ENCODE measurements around the gene TFEB. TPM values are rescaled to one million over a fixed set of nuclear protein-coding genes. Genes with fewer than 3 reads are reported as not detected.

TFEB gene
- total and polyA plus RNA-seq, 10 donors, result 55.9 to 150 (median 76.9) TPM

GRCh38 chr6:41743406-41744235 lies 8.2 kb upstream of the TFEB start:
- Histone ChIP-seq H3K4me3 (no peak overlapping the region), H3K36me3 (no peaks in the 10 kb centered on the region), H3K27me3 (replicated peaks in 1 of 7) (no peaks in the 10 kb centered on the region), H3K4me1 (peaks cover 0 to 8% (median 0%) of the 10 kb centered on the region in 6 donors), H3K27ac (no peak overlapping the region), H3K9me3 (no peaks in the 10 kb centered on the region)
- TF ChIP-seq POLR2AphosphoS5 (IDR thresholded peaks at IDR 0.05) (no peak), POLR2A (IDR thresholded peaks at IDR 0.05) (no peak), CTCF (IDR thresholded peaks at IDR 0.05 in 8 of 11, conservative IDR thresholded peaks at IDR 0.05 in 3 of 11) (no peak)
- 84 to 96% (median 91%) methylated on average over 6 of the region's 6 CpGs for WGBS, 5 donors
- DNase-seq, result no peak
- intact Hi-C loops (cut with DNase I; ENCODE audit: low total_unique reads), result no loop called here

GRCh38 chr6:41741625-41742490 lies 6.5 kb upstream of the TFEB start:
- peak; percentile 76 for DNase-seq
- no peak for TF ChIP-seq CTCF (IDR thresholded peaks at IDR 0.05 in 8 of 11, conservative IDR thresholded peaks at IDR 0.05 in 3 of 11)
- TF ChIP-seq POLR2AphosphoS5 (IDR thresholded peaks at IDR 0.05), result no peak
- no peak for TF ChIP-seq POLR2A (IDR thresholded peaks at IDR 0.05)
- WGBS, 5 donors, result 77 to 90% (median 87%) methylated on average over 19 to 20 of the region's 20 CpGs

GRCh38 chr6:41740366-41741162 lies 5.2 kb upstream of the TFEB start:
- no peak for TF ChIP-seq POLR2A (IDR thresholded peaks at IDR 0.05)
- TF ChIP-seq POLR2AphosphoS5 (IDR thresholded peaks at IDR 0.05), result no peak
- TF ChIP-seq CTCF (IDR thresholded peaks at IDR 0.05 in 8 of 11, conservative IDR thresholded peaks at IDR 0.05 in 3 of 11), result no peak
- H3K9me3 ChIP-seq, result no peaks in the 10 kb centered on the region
- H3K4me1 ChIP-seq, result peaks cover 0 to 16% (median 6%) of the 10 kb centered on the region in 6 donors
- intact Hi-C loops (cut with DNase I; ENCODE audit: low total_unique reads), result no loop called here
- no peak overlapping the region for H3K27ac ChIP-seq
- 71 to 92% (median 81%) methylated on average over 8 to 13 of the region's 13 CpGs for WGBS, 5 donors
- no peaks in the 10 kb centered on the region for H3K27me3 ChIP-seq (replicated peaks in 1 of 7)
- DNase-seq, result no peak
- no peaks in the 10 kb centered on the region for H3K36me3 ChIP-seq
- H3K4me3 ChIP-seq, result no peak overlapping the region

More at GRCh38 chr6:41741625-41742490, 6.5 kb upstream of the TFEB start:
- Histone ChIP-seq H3K36me3 (no peaks in the 10 kb centered on the region), H3K4me3 (no peak overlapping the region), H3K27me3 (replicated peaks in 1 of 7) (no peaks in the 10 kb centered on the region), H3K4me1 (peaks cover 0 to 8% (median 0%) of the 10 kb centered on the region in 6 donors), H3K9me3 (no peaks in the 10 kb centered on the region), H3K27ac (no peak overlapping the region)
- intact Hi-C loops (cut with DNase I; ENCODE audit: low total_unique reads), result no loop called here

All from spleen (tissue), 11 donors.